ELR (cell line): Measurements from ENCODE around the gene PTPRD.

ENCODE experiments used
- DNase-seq: peaks from one replicate; pipeline ENCODE4 v3.0.0-alpha.2; 2015; ENCODE audit warnings: low read depth

Gene PTPRD

GRCh38 chr9:8643896-8644295 lies 1968.9 kb downstream of the PTPRD start:
- no peak for DNase-seq

GRCh38 chr9:8643464-8643863 lies 1969.3 kb downstream of the PTPRD start:
- DNase-seq = no peak

- DNase-seq = no peak
These were observed 1972.0 kb downstream of the PTPRD start for GRCh38 chr9:8640761-8641160.

- no peak for DNase-seq
These were observed 1975.2 kb downstream of the PTPRD start for GRCh38 chr9:8637626-8638025.

- no peak for DNase-seq
These were observed 1979.0 kb downstream of the PTPRD start for GRCh38 chr9:8633784-8634183.

GRCh38 chr9:8632493-8632892 lies 1980.3 kb downstream of the PTPRD start:
- no peak for DNase-seq

- no peak for DNase-seq
These were observed 1984.0 kb downstream of the PTPRD start for GRCh38 chr9:8628791-8629190.

GRCh38 chr9:8627976-8628679 lies 1984.7 kb downstream of the PTPRD start:
- DNase-seq = no peak

GRCh38 chr9:8622871-8623270 lies 1989.9 kb downstream of the PTPRD start:
- no peak for DNase-seq

GRCh38 chr9:8622222-8622802 lies 1990.5 kb downstream of the PTPRD start:
- DNase-seq = no peak

- DNase-seq = no peak
These were observed 1991.4 kb downstream of the PTPRD start for GRCh38 chr9:8621416-8621815.

- no peak for DNase-seq
These were observed 1996.4 kb downstream of the PTPRD start for GRCh38 chr9:8616414-8616813.

- no peak for DNase-seq
These were observed 1997.8 kb downstream of the PTPRD start for GRCh38 chr9:8614926-8615440.

- no peak for DNase-seq
These were observed 1999.4 kb downstream of the PTPRD start for GRCh38 chr9:8613346-8613825.

- DNase-seq = no peak
These were observed 2001.6 kb downstream of the PTPRD start for GRCh38 chr9:8611153-8611552.

- no peak for DNase-seq
These were observed 2002.5 kb downstream of the PTPRD start for GRCh38 chr9:8610256-8610655.

GRCh38 chr9:8605096-8605495 lies 2007.7 kb downstream of the PTPRD start:
- no peak for DNase-seq

GRCh38 chr9:8604201-8604600 lies 2008.6 kb downstream of the PTPRD start:
- DNase-seq = no peak

GRCh38 chr9:8600914-8601680 lies 2011.7 kb downstream of the PTPRD start:
- no peak for DNase-seq

- DNase-seq = no peak
These were observed 2012.9 kb downstream of the PTPRD start for GRCh38 chr9:8599937-8600336.

- DNase-seq = no peak
These were observed 2023.3 kb downstream of the PTPRD start for GRCh38 chr9:8589476-8589875.

GRCh38 chr9:8585036-8585435 lies 2027.8 kb downstream of the PTPRD start:
- DNase-seq = no peak

- no peak for DNase-seq
These were observed 2033.1 kb downstream of the PTPRD start for GRCh38 chr9:8579661-8580060.
